ENCODE data around the gene EGFL7. TPM values are rescaled to one million over a fixed set of nuclear protein-coding genes. Genes with fewer than 3 reads are reported as not detected.

EGFL7 gene
- polyA plus RNA-seq, 1 of the 3 experiments (the other 2 are of a cell fraction), result 43.0 TPM

GRCh38 chr9:136645903-136646754, 16.6 kb upstream of the EGFL7 start:
- no peak overlapping the region for H3K9ac ChIP-seq

GRCh38 chr9:136646827-136647711, 15.6 kb upstream of the EGFL7 start:
- Histone ChIP-seq H3K79me2 (ENCODE audit: insufficient read depth) (no peaks in the 10 kb centered on the region), H3K27ac (ENCODE audit: low read depth in 2 of 2, low read length in 1 of 2) (peak overlapping the region in 1 of 2 experiments; percentile 92; a peak in 2 of 4 replicates), H3K27me3 (ENCODE audit: insufficient read depth) (no peaks in the 10 kb centered on the region), H3F3A (replicated peaks; ENCODE audit: insufficient read depth) (no peaks in the 10 kb centered on the region), H3K9me2 (no peaks in the 10 kb centered on the region), H3K9ac (no peak overlapping the region), H3K4me1 (ENCODE audit: control insufficient read depth in 1 of 2, insufficient read depth in 2 of 2, low read depth in 1 of 2, low read length in 1 of 2) (peaks cover 0 to 33% of the 10 kb centered on the region in 2 experiments; a peak in 1 of 4 replicates), H2AFZ (ENCODE audit: low read depth) (no peak overlapping the region), H3K9me3 (no peaks in the 10 kb centered on the region), H3K36me3 (replicated peaks in 1 of 2; ENCODE audit: control insufficient read depth in 1 of 2, insufficient read depth in 2 of 2, low read length in 1 of 2) (no peaks in the 10 kb centered on the region), H3K4me2 (no peak overlapping the region), H3K4me3 (ENCODE audit: low read depth in 2 of 2, low read length in 1 of 2) (no peak overlapping the region), H4K20me1 (ENCODE audit: insufficient read depth) (no peaks in the 10 kb centered on the region)
- POLR2A ChIA-PET, result interaction anchor here (0.9 to 1.2 kb wide), 2 partner anchors 74 to 80 kb away, joined by 3 to 4 read pairs; no protein-coding TSS in a partner anchor
- 90% methylated on average over 14 of the region's 29 CpGs for WGBS (ENCODE audit: low lambda C conversion rate)
- CTCF ChIA-PET, result interaction anchor here (0.8 to 4.4 kb wide), 10 partner anchors 8 to 162 kb away, joined by 3 to 35 read pairs (median 6); no protein-coding TSS in a partner anchor
- DNase-seq, result no peak
- TF ChIP-seq SIN3A (IDR thresholded peaks at IDR 0.05; ENCODE audit: borderline replicate concordance, low read depth, low read length) (no peak), RCOR1 (IDR thresholded peaks at IDR 0.05; ENCODE audit: low read length) (no peak), JUND (IDR thresholded peaks at IDR 0.05) (no peak), RFX5 (IDR thresholded peaks at IDR 0.05; ENCODE audit: low read length) (no peak), RXRA (IDR thresholded peaks at IDR 0.05; ENCODE audit: borderline replicate concordance, low read depth) (no peak), ELF1 (IDR thresholded peaks at IDR 0.05) (no peak), POLR2AphosphoS5 (IDR thresholded peaks at IDR 0.05; ENCODE audit: low read depth, low read length) (no peak), EP300 (IDR thresholded peaks at IDR 0.05; ENCODE audit: borderline replicate concordance in 1 of 2, low read depth in 1 of 2, low read length in 1 of 2) (no peak), USF1 (IDR thresholded peaks at IDR 0.05; ENCODE audit: borderline replicate concordance, low read depth) (no peak), RAD21 (IDR thresholded peaks at IDR 0.05; ENCODE audit: low read length) (no peak)
- TF ChIP-seq, protein P1, sequence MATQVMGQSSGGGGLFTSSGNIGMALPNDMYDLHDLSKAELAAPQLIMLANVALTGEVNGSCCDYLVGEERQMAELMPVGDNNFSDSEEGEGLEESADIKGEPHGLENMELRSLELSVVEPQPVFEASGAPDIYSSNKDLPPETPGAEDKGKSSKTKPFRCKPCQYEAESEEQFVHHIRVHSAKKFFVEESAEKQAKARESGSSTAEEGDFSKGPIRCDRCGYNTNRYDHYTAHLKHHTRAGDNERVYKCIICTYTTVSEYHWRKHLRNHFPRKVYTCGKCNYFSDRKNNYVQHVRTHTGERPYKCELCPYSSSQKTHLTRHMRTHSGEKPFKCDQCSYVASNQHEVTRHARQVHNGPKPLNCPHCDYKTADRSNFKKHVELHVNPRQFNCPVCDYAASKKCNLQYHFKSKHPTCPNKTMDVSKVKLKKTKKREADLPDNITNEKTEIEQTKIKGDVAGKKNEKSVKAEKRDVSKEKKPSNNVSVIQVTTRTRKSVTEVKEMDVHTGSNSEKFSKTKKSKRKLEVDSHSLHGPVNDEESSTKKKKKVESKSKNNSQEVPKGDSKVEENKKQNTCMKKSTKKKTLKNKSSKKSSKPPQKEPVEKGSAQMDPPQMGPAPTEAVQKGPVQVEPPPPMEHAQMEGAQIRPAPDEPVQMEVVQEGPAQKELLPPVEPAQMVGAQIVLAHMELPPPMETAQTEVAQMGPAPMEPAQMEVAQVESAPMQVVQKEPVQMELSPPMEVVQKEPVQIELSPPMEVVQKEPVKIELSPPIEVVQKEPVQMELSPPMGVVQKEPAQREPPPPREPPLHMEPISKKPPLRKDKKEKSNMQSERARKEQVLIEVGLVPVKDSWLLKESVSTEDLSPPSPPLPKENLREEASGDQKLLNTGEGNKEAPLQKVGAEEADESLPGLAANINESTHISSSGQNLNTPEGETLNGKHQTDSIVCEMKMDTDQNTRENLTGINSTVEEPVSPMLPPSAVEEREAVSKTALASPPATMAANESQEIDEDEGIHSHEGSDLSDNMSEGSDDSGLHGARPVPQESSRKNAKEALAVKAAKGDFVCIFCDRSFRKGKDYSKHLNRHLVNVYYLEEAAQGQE (IDR thresholded peaks at IDR 0.05; ENCODE audit: low read depth, low read length), result no peak
- TF ChIP-seq, protein P2, sequence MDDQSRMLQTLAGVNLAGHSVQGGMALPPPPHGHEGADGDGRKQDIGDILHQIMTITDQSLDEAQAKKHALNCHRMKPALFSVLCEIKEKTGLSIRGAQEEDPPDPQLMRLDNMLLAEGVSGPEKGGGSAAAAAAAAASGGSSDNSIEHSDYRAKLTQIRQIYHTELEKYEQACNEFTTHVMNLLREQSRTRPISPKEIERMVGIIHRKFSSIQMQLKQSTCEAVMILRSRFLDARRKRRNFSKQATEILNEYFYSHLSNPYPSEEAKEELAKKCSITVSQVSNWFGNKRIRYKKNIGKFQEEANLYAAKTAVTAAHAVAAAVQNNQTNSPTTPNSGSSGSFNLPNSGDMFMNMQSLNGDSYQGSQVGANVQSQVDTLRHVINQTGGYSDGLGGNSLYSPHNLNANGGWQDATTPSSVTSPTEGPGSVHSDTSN (IDR thresholded peaks at IDR 0.05), result no peak

More at GRCh38 chr9:136645903-136646754, 16.6 kb upstream of the EGFL7 start:
- Histone ChIP-seq H3K36me3 (replicated peaks in 1 of 2; ENCODE audit: control insufficient read depth in 1 of 2, insufficient read depth in 2 of 2, low read length in 1 of 2) (no peaks in the 10 kb centered on the region), H3K27ac (ENCODE audit: low read depth in 2 of 2, low read length in 1 of 2) (peak overlapping the region in 1 of 2 experiments; percentile 92; a peak in 2 of 4 replicates), H2AFZ (ENCODE audit: low read depth) (no peak overlapping the region), H3K9me2 (no peaks in the 10 kb centered on the region), H3K4me3 (ENCODE audit: low read depth in 2 of 2, low read length in 1 of 2) (no peak overlapping the region), H3K4me2 (no peak overlapping the region), H3K27me3 (ENCODE audit: insufficient read depth) (no peaks in the 10 kb centered on the region), H3F3A (replicated peaks; ENCODE audit: insufficient read depth) (no peaks in the 10 kb centered on the region), H4K20me1 (ENCODE audit: insufficient read depth) (no peaks in the 10 kb centered on the region), H3K79me2 (ENCODE audit: insufficient read depth) (no peaks in the 10 kb centered on the region), H3K4me1 (ENCODE audit: control insufficient read depth in 1 of 2, insufficient read depth in 2 of 2, low read depth in 1 of 2, low read length in 1 of 2) (peaks cover 0 to 33% of the 10 kb centered on the region in 2 experiments; a peak in 1 of 4 replicates), H3K9me3 (no peaks in the 10 kb centered on the region)
- 70% methylated on average over 19 of the region's 40 CpGs for WGBS (ENCODE audit: low lambda C conversion rate)
- ChIA-PET CTCF (interaction anchor here (0.7 to 4.4 kb wide), 10 partner anchors 9 to 161 kb away, joined by 3 to 35 read pairs (median 6); no protein-coding TSS in a partner anchor), POLR2A (interaction anchor here (0.9 to 1.2 kb wide), 2 partner anchors 75 to 81 kb away, joined by 3 to 4 read pairs; no protein-coding TSS in a partner anchor)
- DNase-seq, result peak; percentile 92
- TF ChIP-seq NFIC (IDR thresholded peaks at IDR 0.05; ENCODE audit: borderline replicate concordance) (no peak), GATA2 (CRISPR knock-in tag; IDR thresholded peaks at IDR 0.05) (peak; percentile 74), EP300 (IDR thresholded peaks at IDR 0.05; ENCODE audit: borderline replicate concordance in 1 of 2, low read depth in 1 of 2, low read length in 1 of 2) (peak in 1 of 2 experiments; percentile 28; a peak in 1 of 4 replicates), RXRA (IDR thresholded peaks at IDR 0.05; ENCODE audit: borderline replicate concordance, low read depth) (no peak), MXI1 (IDR thresholded peaks at IDR 0.05; ENCODE audit: low read depth, low read length) (peak; percentile 32; the same call in 1 of the 2 replicates), IRF3 (IDR thresholded peaks at IDR 0.05; ENCODE audit: low read depth, low read length) (no peak)

All from SK-N-SH (cell line).